ENCODE results near the gene ABCB9. TPM values are rescaled to one million over a fixed set of nuclear protein-coding genes. Genes with fewer than 3 reads are reported as not detected.
A peak's percentile ranks its signal among the peaks of the same experiment; 100 is the strongest.

ABCB9 gene
- total and polyA plus RNA-seq, 2 experiments from 2014 or later, result 3.9 to 5.5 TPM

GRCh38 chr12:122969676-122970075 is 3.4 kb upstream of the ABCB9 start:
- Histone ChIP-seq H3K4me1 (ENCODE audit: insufficient read depth) (peaks cover 15% of the 10 kb centered on the region), H4K20me1 (ENCODE audit: insufficient read depth, poor library complexity, severe bottlenecking) (no peaks in the 10 kb centered on the region), H3K27ac (no peak overlapping the region), H3K79me2 (no peaks in the 10 kb centered on the region), H3K4me2 (no peak overlapping the region), H3K9me2 (replicated peaks; ENCODE audit: insufficient read depth) (no peaks in the 10 kb centered on the region), H3K9me3 (ENCODE audit: low read depth) (no peaks in the 10 kb centered on the region), H3K27me3 (no peaks in the 10 kb centered on the region), H2AFZ (no peak overlapping the region), H3K36me3 (replicated peaks; ENCODE audit: insufficient read depth, low read depth) (no peaks in the 10 kb centered on the region), H3K4me3 (no peak overlapping the region)
- TF ChIP-seq EZH2phosphoT487 (IDR thresholded peaks at IDR 0.05; ENCODE audit: low read depth, severe bottlenecking, unreplicated experiment), result no peak
- TF ChIP-seq CTCF (IDR thresholded peaks at IDR 0.05; ENCODE audit: poor library complexity), result no peak
- no peak for TF ChIP-seq EZH2 (IDR thresholded peaks at IDR 0.05; ENCODE audit: borderline replicate concordance)
- WGBS (ENCODE audit: low lambda C conversion rate, missing lambda C conversion rate), result 67% methylated on average over 4 of the region's 4 CpGs
- DNase-seq (ENCODE audit: low spot score), result no peak

GRCh38 chr12:122968104-122968503 is 1.8 kb upstream of the ABCB9 start:
- H3K4me2 ChIP-seq, result no peak overlapping the region
- no peak for DNase-seq (ENCODE audit: low spot score)
- no peaks in the 10 kb centered on the region for H4K20me1 ChIP-seq (ENCODE audit: insufficient read depth, poor library complexity, severe bottlenecking)
- H3K9me2 ChIP-seq (replicated peaks; ENCODE audit: insufficient read depth), result no peaks in the 10 kb centered on the region
- H3K4me3 ChIP-seq, result no peak overlapping the region
- H2AFZ ChIP-seq, result no peak overlapping the region
- no peaks in the 10 kb centered on the region for H3K79me2 ChIP-seq
- no peaks in the 10 kb centered on the region for H3K9me3 ChIP-seq (ENCODE audit: low read depth)
- H3K27ac ChIP-seq, result no peak overlapping the region
- H3K27me3 ChIP-seq, result no peaks in the 10 kb centered on the region
- no peaks in the 10 kb centered on the region for H3K36me3 ChIP-seq (replicated peaks; ENCODE audit: insufficient read depth, low read depth)
- TF ChIP-seq EZH2 (IDR thresholded peaks at IDR 0.05; ENCODE audit: borderline replicate concordance), result no peak
- no peak for TF ChIP-seq EZH2phosphoT487 (IDR thresholded peaks at IDR 0.05; ENCODE audit: low read depth, severe bottlenecking, unreplicated experiment)
- TF ChIP-seq CTCF (IDR thresholded peaks at IDR 0.05; ENCODE audit: poor library complexity), result no peak
- WGBS (ENCODE audit: low lambda C conversion rate, missing lambda C conversion rate), result 100% methylated on average over 2 of the region's 2 CpGs
- H3K4me1 ChIP-seq (ENCODE audit: insufficient read depth), result peaks cover 9% of the 10 kb centered on the region

- H4K20me1 ChIP-seq (ENCODE audit: insufficient read depth, poor library complexity, severe bottlenecking), result no peaks in the 10 kb centered on the region
- no peaks in the 10 kb centered on the region for H3K27me3 ChIP-seq
- 62% methylated on average over 15 of the region's 15 CpGs for WGBS (ENCODE audit: low lambda C conversion rate, missing lambda C conversion rate)
- H3K4me3 ChIP-seq, result no peak overlapping the region
- no peaks in the 10 kb centered on the region for H3K9me3 ChIP-seq (ENCODE audit: low read depth)
- H3K36me3 ChIP-seq (replicated peaks; ENCODE audit: insufficient read depth, low read depth), result no peaks in the 10 kb centered on the region
- DNase-seq (ENCODE audit: low spot score), result no peak
- H3K4me2 ChIP-seq, result peak overlapping the region; percentile 97
- H2AFZ ChIP-seq, result no peak overlapping the region
- no peaks in the 10 kb centered on the region for H3K79me2 ChIP-seq
- no peak overlapping the region for H3K27ac ChIP-seq
- no peak for TF ChIP-seq EZH2 (IDR thresholded peaks at IDR 0.05; ENCODE audit: borderline replicate concordance)
- no peak for TF ChIP-seq CTCF (IDR thresholded peaks at IDR 0.05; ENCODE audit: poor library complexity)
- no peak for TF ChIP-seq EZH2phosphoT487 (IDR thresholded peaks at IDR 0.05; ENCODE audit: low read depth, severe bottlenecking, unreplicated experiment)
- peaks cover 9% of the 10 kb centered on the region for H3K4me1 ChIP-seq (ENCODE audit: insufficient read depth)
- H3K9me2 ChIP-seq (replicated peaks; ENCODE audit: insufficient read depth), result no peaks in the 10 kb centered on the region
These were observed 684 bp upstream of the ABCB9 start for GRCh38 chr12:122966743-122967550.
